Endothelial cell of umbilical vein (primary cell): Measurements from ENCODE around the gene TAOK2. TPM values are rescaled to one million over a fixed set of nuclear protein-coding genes. Genes with fewer than 3 reads are reported as not detected.

Experiments used
- BruUV-seq: library from RNA; stranded (reverse); fragments of 400-500 nt; replicated peaks from 2 replicates; lab custom pipeline; 2021; lab: Mats Ljungman, UMichigan
- CTCF ChIA-PET: fragments of 300-600, 350-600 bp; sonication (Branson Sonifier 250); formaldehyde crosslinking; loops from one replicate; lab custom pipeline; 2021; ENCODE audit warnings: antibody characterized with exemption, inconsistent platforms; lab: Charles Lee
- POLR2A ChIA-PET: fragments of 300-600, 350-600 bp; sonication (Branson Sonifier 250); formaldehyde crosslinking; loops from one replicate; lab custom pipeline; 2021; ENCODE audit warnings: antibody characterized with exemption, inconsistent platforms; lab: Charles Lee
- DNase-seq: peaks from one replicate; pipeline ENCODE4 v3.0.0-alpha.2; 2011; ENCODE audit warnings: low read depth, low spot score
- FAIRE-seq: peaks from 2 replicates; lab custom pipeline; 2011; peaks lifted over from hg19 to GRCh38; lab: Jason Lieb, UNC
- H2AFZ ChIP-seq: 2 replicates; pipeline ENCODE4 v1.6.0; 2012; ENCODE audit warnings: low read depth, low read length, control low read depth, inconsistent platforms
- H3K27ac ChIP-seq: 2 replicates; pipeline ENCODE4 v1.5.1; 2011; ENCODE audit warnings: low read depth, mild to moderate bottlenecking, control low read depth, low read length, moderate library complexity; ENCODE audit not compliant: insufficient read depth
- H3K27me3 ChIP-seq, 2 experiments: 2 replicates each; pipeline versions ENCODE4 v1.6.0 to v1.6.1; 2011; ENCODE audit warnings: low read length in 2 of 2, mixed read lengths in 1 of 2; ENCODE audit not compliant: control insufficient read depth in 2 of 2, insufficient read depth in 2 of 2
- H3K36me3 ChIP-seq, 2 experiments: 2 replicates in 1 of 2; 3 replicates in 1 of 2; pipeline ENCODE4 v1.5.1; 2011; ENCODE audit warnings: low read length in 2 of 2, mild to moderate bottlenecking in 1 of 2, moderate library complexity in 1 of 2; ENCODE audit not compliant: control insufficient read depth in 2 of 2, insufficient read depth in 2 of 2; ENCODE audit errors: extremely low read depth in 1 of 2
- H3K4me1 ChIP-seq: 3 replicates; pipeline ENCODE4 v1.5.1; 2011; ENCODE audit warnings: mild to moderate bottlenecking, low read length; ENCODE audit not compliant: control insufficient read depth, insufficient read depth; ENCODE audit errors: extremely low read depth
- H3K4me2 ChIP-seq: 2 replicates; pipeline ENCODE4 v1.6.1; 2011; ENCODE audit warnings: low read length, control low read depth, mixed read lengths; ENCODE audit not compliant: insufficient read depth
- H3K4me3 ChIP-seq, 3 experiments: fragments of 200-600 bp in 1 of 3; sonication (generic), shearing (Covaris generic) in 1 of 3; replicated peaks in 1 of 3; 2 replicates each; pipeline ENCODE4 v1.5.1; 2011 to 2016; ENCODE audit warnings: control low read depth in 3 of 3, low read length in 3 of 3, mild to moderate bottlenecking in 2 of 3, inconsistent platforms in 1 of 3, low read depth in 1 of 3, moderate library complexity in 1 of 3; ENCODE audit not compliant: insufficient read depth in 1 of 3
- H3K79me2 ChIP-seq: 2 replicates; pipeline ENCODE4 v1.6.0; 2012; ENCODE audit warnings: low read length, inconsistent platforms; ENCODE audit not compliant: control insufficient read depth, insufficient read depth
- H3K9ac ChIP-seq: replicated peaks from 2 replicates; pipeline ENCODE3; 2011; ENCODE audit warnings: low read length, control low read depth; ENCODE audit not compliant: insufficient read depth; ENCODE audit errors: extremely low read depth
- H3K9me1 ChIP-seq: replicated peaks from 3 replicates; pipeline ENCODE4 v1.6.0; 2011; ENCODE audit warnings: mild to moderate bottlenecking, low read length; ENCODE audit not compliant: control insufficient read depth, insufficient read depth; ENCODE audit errors: extremely low read depth
- H3K9me3 ChIP-seq: replicated peaks from 2 replicates; pipeline ENCODE4 v1.5.1; 2012; ENCODE audit warnings: low read length, inconsistent platforms; ENCODE audit not compliant: control insufficient read depth, insufficient read depth
- H4K20me1 ChIP-seq: replicated peaks from 2 replicates; pipeline ENCODE3; 2011; ENCODE audit warnings: mild to moderate bottlenecking, low read length; ENCODE audit not compliant: control insufficient read depth, insufficient read depth; ENCODE audit errors: extremely low read depth
- CTCF ChIP-seq, 2 donors: IDR thresholded peaks; 1 replicate in 1 of 2; 2 replicates in 1 of 2; pipeline ENCODE4 v1.5.1; 2011; ENCODE audit warnings: low read length in 2 of 2, mild to moderate bottlenecking in 2 of 2, moderate library complexity in 2 of 2, control low read depth in 1 of 2, inconsistent platforms in 1 of 2, low read depth in 1 of 2; ENCODE audit not compliant: insufficient read depth in 1 of 2; ENCODE audit errors: extremely low read depth in 1 of 2
- GATA2 ChIP-seq: IDR thresholded peaks from 2 replicates; pipeline ENCODE4 v1.7.0; 2011; ENCODE audit warnings: low read depth, mild to moderate bottlenecking, moderate library complexity, mixed read lengths, low read length; ENCODE audit not compliant: insufficient read length, insufficient read depth
- MYC ChIP-seq: IDR thresholded peaks from one replicate; pipeline ENCODE4 v1.6.1; 2011; ENCODE audit warnings: mild to moderate bottlenecking, low read depth, low read length
- POLR2AphosphoS5 ChIP-seq: IDR thresholded peaks from 2 replicates; pipeline ENCODE4 v1.6.1; 2012; ENCODE audit warnings: low read depth, mild to moderate bottlenecking, control low read depth, low read length, moderate library complexity; ENCODE audit not compliant: insufficient read depth
- dilution Hi-C: fragments of 300-500 bp; cut with MboI; formaldehyde crosslinking; loops from one replicate; pipeline ENCODE4 v1.15.0; 2019; ENCODE audit warnings: low sequenced_read_pairs; ENCODE audit not compliant: extremely low pct_ligation_motif_present
- intact Hi-C: fragments of 100-400 bp; cut with micrococcal nuclease; formaldehyde crosslinking; loops from one replicate; pipeline ENCODE4 v1.10.0; 2022
- polyA plus RNA-seq, 4 experiments: library from polyadenylated mRNA; depleted of rRNA in 3 of 4; stranded (reverse) in 3 of 4; unstranded in 1 of 4; fragments of >200 nt; gene quantifications; 2 replicates each; pipeline versions ENCODE4 v1.2.1 to v1.2.3, GENCODE V29; 2011 to 2012; ENCODE audit warnings: missing spikeins in 1 of 4
- total RNA-seq: library from RNA; stranded (reverse); gene quantifications from 2 replicates; pipeline ENCODE4 v1.2.3, GENCODE V29; 2021
- TF ChIP-seq, protein P1 (sequence below): IDR thresholded peaks from 2 replicates; pipeline ENCODE4 v1.6.1; 2011; ENCODE audit not compliant: insufficient read depth, insufficient read length

Gene TAOK2
- total and polyA plus RNA-seq, 2 donors (not counting 3 experiments of a cell fraction or from before 2014, with no cell fraction given), result 52.8 to 114 TPM

- CTCF ChIA-PET, result interaction anchor here (1.5 to 1.9 kb wide), 3 partner anchors 39 to 144 kb away, joined by 3 to 6 read pairs (median 5); partner anchors contain the start of gene TLCD3B
- Histone ChIP-seq H3K9me3 (no peaks in the 10 kb centered on the region), H2AFZ (no peak overlapping the region), H3K4me2 (no peak overlapping the region), H3K9ac (no peak overlapping the region), H3K27me3 (no peaks in the 10 kb centered on the region), H3K36me3 (peaks cover 21 to 49% of the 10 kb centered on the region in 2 experiments), H3K9me1 (no peaks in the 10 kb centered on the region), H4K20me1 (no peaks in the 10 kb centered on the region), H3K4me1 (peaks cover 22% of the 10 kb centered on the region), H3K79me2 (peaks cover 7% of the 10 kb centered on the region), H3K4me3 (no peak overlapping the region), H3K27ac (no peak overlapping the region)
- intact Hi-C loops, result no loop called here
- dilution Hi-C loops, result loop anchor here (10.0 kb wide), 1 partner anchor 188 kb away; the partner anchor contains the start of gene MAZ
- no peak for DNase-seq
- POLR2A ChIA-PET, result interaction anchor here (0.7 to 1.3 kb wide), 2 partner anchors 19 to 52 kb away, joined by 3 read pairs; partner anchors contain the start of gene TAOK2
- TF ChIP-seq GATA2, result no peak
- TF ChIP-seq CTCF (IDR thresholded peaks at IDR 0.05; ENCODE audit: extremely low read depth in 1 of 2, insufficient read depth in 1 of 2, low read depth in 1 of 2, low read length in 2 of 2), result no peak
- TF ChIP-seq MYC, result no peak
- no peak for TF ChIP-seq POLR2AphosphoS5
- TF ChIP-seq, protein P1, sequence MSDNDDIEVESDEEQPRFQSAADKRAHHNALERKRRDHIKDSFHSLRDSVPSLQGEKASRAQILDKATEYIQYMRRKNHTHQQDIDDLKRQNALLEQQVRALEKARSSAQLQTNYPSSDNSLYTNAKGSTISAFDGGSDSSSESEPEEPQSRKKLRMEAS, result no peak
- BruUV-seq, result no TSS peak
- FAIRE-seq, result no peak
Measured at GRCh38 chr16:29992344-29992967, 18.8 kb downstream of the TAOK2 start.
